Upper lobe of left lung (tissue), 4 donors: ENCODE measurements around the gene TTC22.

Source experiments
- EP300 ChIP-seq, 4 donors: sonication (generic); formaldehyde crosslinking; IDR thresholded peaks; one replicate each; pipeline ENCODE4 v1.5.1; 2017; ENCODE audit warnings: antibody characterized with exemption in 4 of 4, control low read depth in 2 of 4
- POLR2A ChIP-seq, 4 donors: fragments of 450-650 bp; IDR thresholded peaks; one replicate each; pipeline ENCODE4 v1.5.1; 2016 to 2017; ENCODE audit warnings: antibody characterized with exemption in 4 of 4, mild to moderate bottlenecking in 2 of 4
- POLR2AphosphoS5 ChIP-seq, 2 donors: sonication (generic); formaldehyde crosslinking; IDR thresholded peaks; one replicate each; pipeline ENCODE4 v1.5.1; 2017; ENCODE audit warnings: antibody characterized with exemption in 2 of 2
- TF ChIP-seq, protein P1 (sequence below), 6 experiments: fragments of 450-650 bp in 4 of 6; fragments of 200-600 bp in 2 of 6; sonication (generic) in 2 of 6; IDR thresholded peaks; one replicate each; pipeline ENCODE4 v1.5.1; 2016 to 2019; ENCODE audit warnings: antibody characterized with exemption in 6 of 6

DNA sequence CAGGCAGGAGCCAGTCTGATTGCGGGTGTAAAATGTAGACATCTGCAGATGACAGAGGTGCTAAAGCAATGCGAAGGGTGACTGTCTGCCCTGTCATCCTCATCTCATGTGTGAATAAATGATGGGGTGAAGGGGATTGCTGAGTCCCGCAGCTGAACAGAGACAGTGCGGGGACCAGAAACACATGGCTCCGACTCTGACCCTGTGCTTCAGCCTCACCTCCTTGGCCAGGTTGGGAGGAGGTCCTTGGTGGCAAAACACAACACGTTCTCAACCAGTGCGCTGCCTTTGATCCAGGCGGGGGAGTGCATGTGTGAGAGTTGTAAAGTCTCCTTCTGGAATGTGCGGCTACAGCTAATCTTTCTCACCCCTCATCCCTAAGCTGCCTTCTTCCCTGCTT lies 32.0 kb upstream of the TTC22 start:
- TF ChIP-seq POLR2A (IDR thresholded peaks at IDR 0.05): no peak
- no peak for TF ChIP-seq EP300 (IDR thresholded peaks at IDR 0.05)
- TF ChIP-seq POLR2AphosphoS5 (IDR thresholded peaks at IDR 0.05): no peak
- TF ChIP-seq, protein P1, sequence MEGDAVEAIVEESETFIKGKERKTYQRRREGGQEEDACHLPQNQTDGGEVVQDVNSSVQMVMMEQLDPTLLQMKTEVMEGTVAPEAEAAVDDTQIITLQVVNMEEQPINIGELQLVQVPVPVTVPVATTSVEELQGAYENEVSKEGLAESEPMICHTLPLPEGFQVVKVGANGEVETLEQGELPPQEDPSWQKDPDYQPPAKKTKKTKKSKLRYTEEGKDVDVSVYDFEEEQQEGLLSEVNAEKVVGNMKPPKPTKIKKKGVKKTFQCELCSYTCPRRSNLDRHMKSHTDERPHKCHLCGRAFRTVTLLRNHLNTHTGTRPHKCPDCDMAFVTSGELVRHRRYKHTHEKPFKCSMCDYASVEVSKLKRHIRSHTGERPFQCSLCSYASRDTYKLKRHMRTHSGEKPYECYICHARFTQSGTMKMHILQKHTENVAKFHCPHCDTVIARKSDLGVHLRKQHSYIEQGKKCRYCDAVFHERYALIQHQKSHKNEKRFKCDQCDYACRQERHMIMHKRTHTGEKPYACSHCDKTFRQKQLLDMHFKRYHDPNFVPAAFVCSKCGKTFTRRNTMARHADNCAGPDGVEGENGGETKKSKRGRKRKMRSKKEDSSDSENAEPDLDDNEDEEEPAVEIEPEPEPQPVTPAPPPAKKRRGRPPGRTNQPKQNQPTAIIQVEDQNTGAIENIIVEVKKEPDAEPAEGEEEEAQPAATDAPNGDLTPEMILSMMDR (IDR thresholded peaks at IDR 0.05): no peak
